Ecto neural progenitor cell (in vitro differentiated cells): ENCODE measurements around the gene MAGI1.
A peak's percentile ranks its signal among the peaks of the same experiment; 100 is the strongest.

ENCODE experiments used
- DNase-seq: peaks from one replicate; pipeline ENCODE4 v3.0.0-alpha.2; 2018; ENCODE audit warnings: low spot score

MAGI1 gene

GRCh38 chr3:65350801-65351476 lies 687.8 kb downstream of the MAGI1 start:
- DNase-seq, result no peak

GRCh38 chr3:65348398-65348995 lies 690.2 kb downstream of the MAGI1 start:
- no peak for DNase-seq

- DNase-seq, result no peak
These were observed 691.6 kb downstream of the MAGI1 start for GRCh38 chr3:65347166-65347565.

- DNase-seq, result no peak
These were observed 693.9 kb downstream of the MAGI1 start for GRCh38 chr3:65344846-65345245.

GRCh38 chr3:65344444-65344843 lies 694.3 kb downstream of the MAGI1 start:
- DNase-seq, result no peak

- no peak for DNase-seq
These were observed 695.0 kb downstream of the MAGI1 start for GRCh38 chr3:65343736-65344135.

- no peak for DNase-seq
These were observed 695.7 kb downstream of the MAGI1 start for GRCh38 chr3:65343026-65343425.

- DNase-seq, result peak; percentile 78
These were observed 696.5 kb downstream of the MAGI1 start for GRCh38 chr3:65342084-65342683.

GRCh38 chr3:65339192-65339740 lies 699.5 kb downstream of the MAGI1 start:
- no peak for DNase-seq

- no peak for DNase-seq
These were observed 700.1 kb downstream of the MAGI1 start for GRCh38 chr3:65338571-65338970.

- no peak for DNase-seq
These were observed 703.1 kb downstream of the MAGI1 start for GRCh38 chr3:65335587-65335986.

GRCh38 chr3:65334045-65334665 lies 704.6 kb downstream of the MAGI1 start:
- DNase-seq, result no peak

- DNase-seq, result no peak
These were observed 707.0 kb downstream of the MAGI1 start for GRCh38 chr3:65331730-65332129.

- no peak for DNase-seq
These were observed 708.6 kb downstream of the MAGI1 start for GRCh38 chr3:65330072-65330471.

GRCh38 chr3:65328148-65328547 lies 710.6 kb downstream of the MAGI1 start:
- DNase-seq, result no peak

- DNase-seq, result no peak
These were observed 712.1 kb downstream of the MAGI1 start for GRCh38 chr3:65326574-65326973.

GRCh38 chr3:65322910-65323309 lies 715.8 kb downstream of the MAGI1 start:
- no peak for DNase-seq

GRCh38 chr3:65318231-65318630 lies 720.5 kb downstream of the MAGI1 start:
- DNase-seq, result no peak

GRCh38 chr3:65314916-65315315 lies 723.8 kb downstream of the MAGI1 start:
- DNase-seq, result no peak

GRCh38 chr3:65314269-65314668 lies 724.4 kb downstream of the MAGI1 start:
- no peak for DNase-seq

- no peak for DNase-seq
These were observed 725.1 kb downstream of the MAGI1 start for GRCh38 chr3:65313666-65314065.

- DNase-seq, result no peak
These were observed 732.9 kb downstream of the MAGI1 start for GRCh38 chr3:65305836-65306235.
